OCI-LY7 (cell line): Measurements from ENCODE around the gene PRKAR2A. TPM values are rescaled to one million over a fixed set of nuclear protein-coding genes. Genes with fewer than 3 reads are reported as not detected.
A peak's percentile ranks its signal among the peaks of the same experiment; 100 is the strongest.

Source experiments
- BruUV-seq: library from RNA; stranded (reverse); fragments of 400-500 nt; replicated peaks from 2 replicates; lab custom pipeline; 2021; lab: Mats Ljungman, UMichigan
- CTCF ChIA-PET: fragments of 300-600 bp; sonication (Branson Sonifier 250); formaldehyde crosslinking; loops from one replicate; lab custom pipeline; 2022; ENCODE audit warnings: antibody characterized with exemption; ENCODE audit not compliant: unreplicated experiment; lab: Charles Lee
- POLR2A ChIA-PET: fragments of 300-600 bp; sonication (Branson Sonifier 250); formaldehyde crosslinking; loops from one replicate; lab custom pipeline; 2022; ENCODE audit warnings: antibody characterized with exemption; lab: Charles Lee
- DNase-seq: peaks from one replicate; pipeline ENCODE4 v3.0.0-alpha.2; 2015; ENCODE audit warnings: low spot score
- H2AFZ ChIP-seq: fragments of 200-600 bp; sonication (generic), shearing (Covaris generic); 2 replicates; pipeline ENCODE4 v1.6.1; 2014; ENCODE audit warnings: mild to moderate bottlenecking, antibody characterized with exemption, low read length, moderate library complexity
- H3K27ac ChIP-seq: fragments of 200-600 bp; sonication (generic); 2 replicates; pipeline ENCODE4 v1.5.1; 2014; ENCODE audit warnings: mixed run types, low read depth, mild to moderate bottlenecking, moderate library complexity, low read length, inconsistent platforms; ENCODE audit not compliant: poor library complexity, severe bottlenecking
- H3K36me3 ChIP-seq: fragments of 200-600 bp; sonication (generic); 2 replicates; pipeline ENCODE4 v1.6.1; 2014; ENCODE audit warnings: mild to moderate bottlenecking, antibody characterized with exemption, low read length, moderate library complexity, mixed read lengths; ENCODE audit not compliant: insufficient read depth
- H3K4me1 ChIP-seq: fragments of 200-600 bp; sonication (generic); 2 replicates; pipeline ENCODE4 v1.5.1; 2014; ENCODE audit warnings: mild to moderate bottlenecking, low read length; ENCODE audit not compliant: insufficient read depth, poor library complexity, severe bottlenecking
- H3K4me2 ChIP-seq: fragments of 200-600 bp; sonication (generic); 2 replicates; pipeline ENCODE4 v1.6.1; 2014; ENCODE audit warnings: mild to moderate bottlenecking, low read length
- H3K4me3 ChIP-seq: fragments of 200-600 bp; sonication (generic); 2 replicates; pipeline ENCODE4 v1.5.1; 2014; ENCODE audit warnings: mild to moderate bottlenecking, low read depth, low read length; ENCODE audit not compliant: poor library complexity, severe bottlenecking
- H3K79me2 ChIP-seq: fragments of 200-600 bp; sonication (generic); 2 replicates; pipeline ENCODE4 v1.6.1; 2016; ENCODE audit warnings: low read depth, mild to moderate bottlenecking, low read length, moderate library complexity, mixed read lengths; ENCODE audit not compliant: insufficient read depth
- H3K9me2 ChIP-seq: fragments of 200-600 bp; sonication (generic); 2 replicates; pipeline ENCODE4 v1.6.1; 2016; ENCODE audit warnings: mild to moderate bottlenecking, low read length, mixed read lengths; ENCODE audit not compliant: insufficient read depth
- H3K9me3 ChIP-seq: fragments of 200-600 bp; sonication (generic); 2 replicates; pipeline ENCODE4 v1.6.1; 2014; ENCODE audit warnings: mild to moderate bottlenecking, mixed run types, low read length, mixed read lengths
- H4K20me1 ChIP-seq: fragments of 200-600 bp; sonication (generic); 2 replicates; pipeline ENCODE4 v1.6.1; 2014; ENCODE audit warnings: mild to moderate bottlenecking, antibody characterized with exemption, low read length, moderate library complexity, mixed read lengths; ENCODE audit not compliant: insufficient read depth
- EZH2phosphoT487 ChIP-seq: fragments of 200-600 bp; sonication (generic); IDR thresholded peaks from 2 replicates; pipeline ENCODE4 v1.6.1; 2018; ENCODE audit warnings: low read depth, borderline replicate concordance, mild to moderate bottlenecking, mixed run types, antibody characterized with exemption, low read length, moderate library complexity, mixed read lengths
- intact Hi-C: fragments of 100-400 bp; cut with micrococcal nuclease; formaldehyde crosslinking; loops from one replicate; pipeline ENCODE4 v1.10.0; 2022; ENCODE audit not compliant: unreplicated experiment
- total RNA-seq, 2 experiments: library from RNA; depleted of rRNA in 1 of 2; stranded (reverse); fragments of >200 nt in 1 of 2; shearing (Covaris generic) in 1 of 2; gene quantifications; 2 replicates each; pipeline ENCODE4 v1.2.3, GENCODE V29; 2014 to 2022
- TF ChIP-seq, protein P1 (sequence below): fragments of 200-600 bp; sonication (generic); conservative IDR thresholded peaks from 2 replicates; pipeline ENCODE4 v1.5.1; 2014; ENCODE audit warnings: mild to moderate bottlenecking, antibody characterized with exemption, low read length, moderate library complexity, mixed read lengths

Gene PRKAR2A
- total RNA-seq, 2 experiments from 2014 or later: 16.0 to 22.4 TPM

DNA sequence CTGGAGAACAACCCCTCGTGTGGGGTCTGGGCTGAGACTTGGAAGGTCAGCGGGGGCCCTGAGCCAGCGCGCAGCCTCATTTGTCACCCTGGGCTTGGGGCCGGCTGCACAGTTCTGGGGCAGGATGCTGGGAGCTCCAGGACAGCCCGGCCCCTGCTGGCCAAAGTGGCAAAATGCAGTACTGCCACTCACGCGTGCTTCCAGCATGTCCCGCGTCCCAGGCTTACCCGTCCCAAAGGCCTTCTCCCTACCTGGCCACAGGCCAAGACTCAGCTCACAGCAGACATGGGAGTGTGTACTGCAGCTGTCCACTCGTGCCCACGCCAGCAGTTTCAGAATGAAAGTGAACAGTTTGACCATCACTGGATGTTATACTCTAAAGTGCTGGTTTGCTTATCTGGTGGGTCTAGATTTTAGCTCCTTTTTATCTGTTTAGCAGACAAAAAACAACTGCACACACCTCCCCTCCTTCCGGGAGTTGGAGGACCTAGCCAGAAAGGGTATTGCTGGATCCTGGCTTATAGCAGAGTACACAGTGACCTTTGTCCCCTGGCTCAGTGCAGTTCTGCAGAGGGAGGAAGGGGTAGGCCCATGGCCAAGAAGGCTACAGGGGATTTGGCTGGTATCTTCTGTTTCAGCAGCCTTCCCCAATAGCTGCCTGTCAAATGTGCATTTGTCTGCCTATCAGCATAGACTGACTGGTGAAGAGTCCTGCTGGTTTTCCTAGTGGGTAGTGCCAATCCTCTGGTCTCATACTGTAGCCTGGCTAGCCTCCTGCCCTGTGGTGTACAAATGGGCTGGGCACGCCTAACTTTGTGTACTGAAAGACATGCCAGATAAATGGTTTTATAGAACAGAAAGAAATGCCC, 107.5 kb downstream of the PRKAR2A start:
- no peaks in the 10 kb centered on the region for H3K9me3 ChIP-seq
- H2AFZ ChIP-seq: peak overlapping the region; percentile 41; the same call in 1 of the 2 replicates
- H3K79me2 ChIP-seq: no peaks in the 10 kb centered on the region
- H3K36me3 ChIP-seq: no peaks in the 10 kb centered on the region
- CTCF ChIA-PET: no interaction called here
- H3K4me2 ChIP-seq: peak overlapping the region; percentile 29
- no peaks in the 10 kb centered on the region for H4K20me1 ChIP-seq
- intact Hi-C loops: no loop called here
- BruUV-seq: no TSS peak
- no peaks in the 10 kb centered on the region for H3K9me2 ChIP-seq
- H3K27ac ChIP-seq: no peak overlapping the region
- no peak overlapping the region for H3K4me3 ChIP-seq
- DNase-seq: peak; percentile 68
- no peak for TF ChIP-seq EZH2phosphoT487
- TF ChIP-seq, protein P1, sequence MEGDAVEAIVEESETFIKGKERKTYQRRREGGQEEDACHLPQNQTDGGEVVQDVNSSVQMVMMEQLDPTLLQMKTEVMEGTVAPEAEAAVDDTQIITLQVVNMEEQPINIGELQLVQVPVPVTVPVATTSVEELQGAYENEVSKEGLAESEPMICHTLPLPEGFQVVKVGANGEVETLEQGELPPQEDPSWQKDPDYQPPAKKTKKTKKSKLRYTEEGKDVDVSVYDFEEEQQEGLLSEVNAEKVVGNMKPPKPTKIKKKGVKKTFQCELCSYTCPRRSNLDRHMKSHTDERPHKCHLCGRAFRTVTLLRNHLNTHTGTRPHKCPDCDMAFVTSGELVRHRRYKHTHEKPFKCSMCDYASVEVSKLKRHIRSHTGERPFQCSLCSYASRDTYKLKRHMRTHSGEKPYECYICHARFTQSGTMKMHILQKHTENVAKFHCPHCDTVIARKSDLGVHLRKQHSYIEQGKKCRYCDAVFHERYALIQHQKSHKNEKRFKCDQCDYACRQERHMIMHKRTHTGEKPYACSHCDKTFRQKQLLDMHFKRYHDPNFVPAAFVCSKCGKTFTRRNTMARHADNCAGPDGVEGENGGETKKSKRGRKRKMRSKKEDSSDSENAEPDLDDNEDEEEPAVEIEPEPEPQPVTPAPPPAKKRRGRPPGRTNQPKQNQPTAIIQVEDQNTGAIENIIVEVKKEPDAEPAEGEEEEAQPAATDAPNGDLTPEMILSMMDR: peak; percentile 84
- POLR2A ChIA-PET: interaction anchor here (0.5 to 1.1 kb wide), 2 partner anchors 10 to 16 kb away, joined by 3 to 4 read pairs; no protein-coding TSS in a partner anchor
- H3K4me1 ChIP-seq: peaks cover 5% of the 10 kb centered on the region

DNA sequence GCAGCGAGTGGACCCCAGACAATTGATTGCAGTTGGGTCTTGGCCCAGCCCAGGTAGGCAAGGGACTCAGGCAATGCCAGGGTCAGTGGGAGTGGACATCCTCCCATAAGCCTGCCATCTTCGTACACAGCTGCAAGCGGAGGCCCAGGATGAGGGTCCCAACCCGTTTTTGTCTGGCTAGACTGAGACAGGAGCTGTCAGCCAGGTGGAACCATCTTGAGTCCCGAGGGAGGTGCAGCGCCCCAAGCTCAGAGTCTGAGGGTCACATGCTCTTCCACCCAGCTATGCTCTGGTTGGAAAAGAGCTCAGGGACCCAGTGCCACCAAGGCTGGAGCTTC, 108.1 kb downstream of the PRKAR2A start:
- intact Hi-C loops: no loop called here
- no peak overlapping the region for H3K4me3 ChIP-seq
- no peak overlapping the region; the same call in 1 of the 2 replicates for H2AFZ ChIP-seq
- H3K9me3 ChIP-seq: no peaks in the 10 kb centered on the region
- no peak for TF ChIP-seq EZH2phosphoT487
- no peaks in the 10 kb centered on the region for H4K20me1 ChIP-seq
- H3K4me1 ChIP-seq: peaks cover 5% of the 10 kb centered on the region
- H3K4me2 ChIP-seq: peak overlapping the region; percentile 29
- no peak overlapping the region for H3K27ac ChIP-seq
- CTCF ChIA-PET: no interaction called here
- POLR2A ChIA-PET: interaction anchor here (1.1 kb wide), 1 partner anchor 17 kb away, joined by 3 read pairs; no protein-coding TSS in a partner anchor
- no TSS peak for BruUV-seq
- H3K36me3 ChIP-seq: no peaks in the 10 kb centered on the region
- DNase-seq: no peak
- no peaks in the 10 kb centered on the region for H3K79me2 ChIP-seq
- H3K9me2 ChIP-seq: no peaks in the 10 kb centered on the region

DNA sequence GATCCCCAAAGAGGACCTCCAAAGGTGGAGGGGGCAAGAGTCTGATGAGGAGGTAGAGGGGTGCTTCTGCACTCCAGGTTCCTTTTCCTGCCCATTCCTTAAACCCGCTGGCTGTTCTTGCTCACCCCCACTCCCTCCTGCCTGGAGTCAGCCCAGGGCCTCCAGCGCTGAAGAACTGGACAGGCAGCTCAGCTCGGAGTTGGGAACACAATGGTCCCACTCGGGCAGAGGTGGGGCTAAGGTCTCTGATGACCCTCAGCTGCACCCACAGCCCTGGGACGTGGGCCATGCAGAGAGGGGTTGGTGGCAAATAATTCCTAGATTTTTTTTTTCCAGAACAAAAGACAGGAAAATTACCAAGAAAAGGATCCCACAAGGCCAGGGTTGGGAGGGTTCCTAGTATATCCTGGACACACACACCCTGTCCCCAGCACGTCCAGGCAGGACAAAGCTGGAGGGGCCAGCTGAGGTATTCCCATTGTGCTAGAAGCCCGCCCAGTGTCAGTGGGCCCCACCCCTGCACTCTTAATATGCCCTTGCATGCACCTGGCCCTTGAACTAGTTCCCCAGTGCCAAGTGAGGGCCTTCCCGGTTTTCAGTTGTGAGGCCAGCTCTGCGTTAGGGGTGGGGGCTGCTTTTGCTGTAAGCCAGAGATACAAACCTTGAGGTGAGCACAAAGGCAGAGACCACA, 108.6 kb downstream of the PRKAR2A start:
- Histone ChIP-seq H3K79me2 (no peaks in the 10 kb centered on the region), H3K4me1 (peaks cover 5% of the 10 kb centered on the region), H3K4me3 (no peak overlapping the region), H2AFZ (no peak overlapping the region), H3K4me2 (no peak overlapping the region; the same call in 1 of the 2 replicates), H3K27ac (no peak overlapping the region), H3K36me3 (no peaks in the 10 kb centered on the region), H3K9me2 (no peaks in the 10 kb centered on the region), H4K20me1 (no peaks in the 10 kb centered on the region), H3K9me3 (no peaks in the 10 kb centered on the region)
- BruUV-seq: no TSS peak
- TF ChIP-seq, protein P1: no peak
- no peak for TF ChIP-seq EZH2phosphoT487
- no peak for DNase-seq
- intact Hi-C loops: no loop called here
- ChIA-PET POLR2A (interaction anchor here (1.1 kb wide), 1 partner anchor 17 kb away, joined by 3 read pairs; no protein-coding TSS in a partner anchor), CTCF (no interaction called here)
